GM12878 (cell line): ENCODE results near the gene SUMF1. TPM values are rescaled to one million over a fixed set of nuclear protein-coding genes. Genes with fewer than 3 reads are reported as not detected.

Experiments used
- ATAC-seq: fragments of 200-7000 bp; cut with Tn5 transposase; 3 replicates; pipeline ENCODE4 v1.9.1; 2020; ENCODE audit warnings: mild to moderate bottlenecking, moderate library complexity
- BruUV-seq: library from RNA; stranded (reverse); fragments of 400-500 nt; replicated peaks from 2 replicates; lab custom pipeline; 2021; lab: Mats Ljungman, UMichigan
- CTCF ChIA-PET: fragments of 300-600 bp; sonication (Branson Sonifier 250); formaldehyde crosslinking; extraction: SDS; loops from one replicate; lab custom pipeline; 2021; ENCODE audit warnings: inconsistent platforms; lab: Yijun Ruan, JAX
- POLR2A ChIA-PET: fragments of 350-600 bp; formaldehyde crosslinking; extraction: SDS; loops from one replicate; lab custom pipeline; 2021; ENCODE audit warnings: inconsistent platforms; lab: Charles Lee
- RAD21 ChIA-PET: fragments of 300-600 bp; sonication (Branson Sonifier 250); formaldehyde crosslinking; loops from one replicate; lab custom pipeline; 2023; ENCODE audit warnings: antibody characterized with exemption; ENCODE audit not compliant: unreplicated experiment; lab: Charles Lee
- SMC1A ChIA-PET: fragments of 300-600 bp; sonication (Branson Sonifier 250); formaldehyde crosslinking; loops from one replicate; lab custom pipeline; 2023; ENCODE audit not compliant: unreplicated experiment, uncharacterized antibody; lab: Charles Lee
- DNase-seq: peaks from one replicate; pipeline ENCODE4 v3.0.0-alpha.2; 2011; ENCODE audit warnings: low read depth, low spot score
- FAIRE-seq: peaks from 3 replicates; lab custom pipeline; 2011; peaks lifted over from hg19 to GRCh38; lab: Jason Lieb, UNC
- H2AFZ ChIP-seq: 2 replicates; pipeline ENCODE4 v1.6.0; 2011; ENCODE audit warnings: low read depth, low read length, control low read depth; ENCODE audit not compliant: control insufficient read depth
- H3K27ac ChIP-seq: 2 replicates; pipeline ENCODE4 v1.5.1; 2011; ENCODE audit warnings: control low read depth; ENCODE audit not compliant: control insufficient read depth, insufficient read depth
- H3K27me3 ChIP-seq, 2 experiments: replicated peaks in 1 of 2; 2 replicates each; pipeline versions ENCODE4 v1.6.0 to v1.6.1; 2011; ENCODE audit warnings: low read length in 1 of 2; ENCODE audit not compliant: control insufficient read depth in 2 of 2, insufficient read depth in 2 of 2
- H3K36me3 ChIP-seq, 2 experiments: 2 replicates each; pipeline ENCODE4 v1.5.1; 2011; ENCODE audit warnings: low read length in 1 of 2; ENCODE audit not compliant: control insufficient read depth in 2 of 2, insufficient read depth in 2 of 2
- H3K4me1 ChIP-seq: 2 replicates; pipeline ENCODE4 v1.6.1; 2011; ENCODE audit warnings: mild to moderate bottlenecking, low read length, moderate library complexity, mixed read lengths; ENCODE audit not compliant: control insufficient read depth, insufficient read depth
- H3K4me2 ChIP-seq: 2 replicates; pipeline ENCODE4 v1.6.0; 2011; ENCODE audit warnings: control low read depth; ENCODE audit not compliant: control insufficient read depth, insufficient read depth
- H3K4me3 ChIP-seq: fragments of 200-600 bp; sonication (generic); 2 replicates; pipeline ENCODE4 v1.5.1; 2016
- H3K79me2 ChIP-seq: 2 replicates; pipeline ENCODE4 v1.6.0; 2011; ENCODE audit warnings: low read length; ENCODE audit not compliant: control insufficient read depth, insufficient read depth
- H3K9ac ChIP-seq: 2 replicates; pipeline ENCODE4 v1.8.0; 2011; ENCODE audit warnings: low read length, control low read depth, mixed read lengths; ENCODE audit not compliant: control insufficient read depth, insufficient read depth
- H3K9me3 ChIP-seq: replicated peaks from 3 replicates; pipeline ENCODE4 v1.5.1; 2011; ENCODE audit warnings: mild to moderate bottlenecking, low read length; ENCODE audit not compliant: control insufficient read depth, insufficient read depth
- H4K20me1 ChIP-seq: 2 replicates; pipeline ENCODE4 v1.6.0; 2011; ENCODE audit not compliant: control insufficient read depth, insufficient read depth
- CREB1 ChIP-seq: IDR thresholded peaks from 2 replicates; pipeline ENCODE4 v1.6.1; 2012; ENCODE audit warnings: low read depth, mild to moderate bottlenecking, inconsistent platforms
- MXI1 ChIP-seq: fragments of 150-350 bp; IDR thresholded peaks from 2 replicates; pipeline ENCODE4 v1.6.1; 2011; ENCODE audit warnings: low read depth, mild to moderate bottlenecking, inconsistent platforms, low read length, improper control_type of control experiment
- NBN ChIP-seq: fragments of 450-650 bp; IDR thresholded peaks from 2 replicates; pipeline ENCODE4 v1.6.1; 2016
- NFIC ChIP-seq: IDR thresholded peaks from 2 replicates; pipeline ENCODE4 v1.6.1; 2012; ENCODE audit warnings: low read depth, mild to moderate bottlenecking, inconsistent platforms, low read length, moderate library complexity
- NFYA ChIP-seq: IDR thresholded peaks from 2 replicates; pipeline ENCODE4 v1.6.1; 2011; ENCODE audit warnings: low read depth, mild to moderate bottlenecking, low read length, improper control_type of control experiment, borderline replicate concordance
- RB1 ChIP-seq: fragments of 450-650 bp; formaldehyde crosslinking; IDR thresholded peaks from 2 replicates; pipeline ENCODE4 v1.6.1; 2017; ENCODE audit warnings: mild to moderate bottlenecking, borderline replicate concordance
- SMARCA5 ChIP-seq: fragments of 450-650 bp; IDR thresholded peaks from 2 replicates; pipeline ENCODE4 v1.6.1; 2017; ENCODE audit warnings: mild to moderate bottlenecking
- SRF ChIP-seq, 2 experiments: IDR thresholded peaks; 2 replicates each; pipeline ENCODE4 v1.6.1; 2011; ENCODE audit warnings: low read depth in 2 of 2, low read length in 2 of 2, mild to moderate bottlenecking in 1 of 2, moderate library complexity in 1 of 2
- STAT3 ChIP-seq: IDR thresholded peaks from 2 replicates; pipeline ENCODE4 v1.6.1; 2011; ENCODE audit warnings: low read depth, low read length, improper control_type of control experiment
- TBL1XR1 ChIP-seq: IDR thresholded peaks from 2 replicates; pipeline ENCODE4 v1.6.1; 2012; ENCODE audit warnings: low read depth, low read length, improper control_type of control experiment
- ZBED1 ChIP-seq: IDR thresholded peaks from 2 replicates; pipeline ENCODE4 v1.6.1; 2016; ENCODE audit warnings: borderline replicate concordance
- in situ Hi-C: fragments of 300-500 bp; cut with MboI; formaldehyde crosslinking; loops from 9 replicates; pipeline ENCODE4 v1.14.3; 2018; ENCODE audit warnings: mixed read lengths
- intact Hi-C: fragments of 100-400 bp; cut with micrococcal nuclease; formaldehyde crosslinking; loops from one replicate; pipeline ENCODE4 v1.14.2; 2022; ENCODE audit not compliant: unreplicated experiment
- polyA plus RNA-seq, 11 experiments: library from polyadenylated mRNA; depleted of rRNA in 4 of 11; unstranded in 6 of 11; stranded (reverse) in 5 of 11; fragments of >200 nt; fragmentation: Nextera tagmentation in 4 of 11; fragmentation: Illumina TruSeq in 1 of 11; extraction: Ambion mirVana in 4 of 11; extraction: Trizol in 1 of 11; gene quantifications; 1 replicate in 1 of 11; 2 replicates in 10 of 11; pipeline versions ENCODE4 v1.2.1 to v1.2.3, GENCODE V29; 2011 to 2016; ENCODE audit warnings: inconsistent platforms in 2 of 11, missing spikeins in 2 of 11, low read depth in 1 of 11
- total RNA-seq, 4 experiments: library from RNA; depleted of rRNA in 3 of 4; stranded (reverse); fragments of >200 nt in 3 of 4; fragmentation: Illumina TruSeq in 1 of 4; extraction: Trizol in 1 of 4; gene quantifications; 2 replicates each; pipeline versions ENCODE4 v1.2.1 to v1.2.3, GENCODE V29; 2013 to 2021
- TF ChIP-seq, protein P1 (sequence below): fragments of 450-650 bp; IDR thresholded peaks from 2 replicates; pipeline ENCODE4 v1.6.1; 2014; ENCODE audit warnings: mild to moderate bottlenecking
- TF ChIP-seq, protein P2 (sequence below): fragments of 150-350 bp; IDR thresholded peaks from 2 replicates; pipeline ENCODE4 v1.6.1; 2016; ENCODE audit warnings: low read depth, low read length
- TF ChIP-seq, protein P3 (sequence below): IDR thresholded peaks from 2 replicates; pipeline ENCODE4 v1.6.1; 2012; ENCODE audit warnings: mild to moderate bottlenecking, low read depth, low read length

Gene SUMF1
- total and polyA plus RNA-seq, 10 of the 15 experiments (the other 5 are each of a cell fraction or from before 2014, with no cell fraction given) = 3.2 to 14.3 (median 8.5) TPM

DNA sequence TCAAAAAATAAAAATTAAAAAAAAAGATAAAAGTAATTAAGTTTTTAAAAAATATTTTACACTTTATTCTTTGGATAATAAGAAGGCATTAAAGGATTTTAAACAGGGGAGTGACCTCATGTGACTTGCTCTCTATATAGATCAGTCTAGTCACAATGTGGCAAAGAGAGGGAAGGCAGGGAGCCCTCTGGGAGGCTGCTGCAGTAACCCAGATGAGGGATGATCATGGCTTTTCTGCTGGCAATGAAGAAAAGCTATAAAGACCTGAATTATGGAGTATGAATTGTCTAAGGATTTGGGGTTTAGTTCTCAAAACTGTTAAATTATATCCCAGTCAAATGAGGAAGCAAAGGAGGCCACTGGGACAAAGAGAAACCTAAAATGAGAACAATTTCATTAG lies 58.1 kb downstream of the SUMF1 start:
- Histone ChIP-seq H3K9ac (no peak overlapping the region), H3K27me3 (no peaks in the 10 kb centered on the region), H3K4me1 (peaks cover 18% of the 10 kb centered on the region), H3K27ac (no peak overlapping the region), H2AFZ (no peak overlapping the region), H3K9me3 (no peaks in the 10 kb centered on the region; the same call in 2 of the 3 replicates), H4K20me1 (no peaks in the 10 kb centered on the region), H3K4me2 (no peak overlapping the region), H3K4me3 (no peak overlapping the region), H3K36me3 (0 out of 4 replicates have a peak, but pooled peaks cover 0 to 3% of the 10 kb centered on the region in 2 experiments), H3K79me2 (no peaks in the 10 kb centered on the region)
- CTCF ChIA-PET = interaction anchor here (1.0 kb wide), 1 partner anchor 224 kb away, joined by 4 read pairs; no protein-coding TSS in a partner anchor
- DNase-seq = no peak
- in situ Hi-C loops (no loop called here), intact Hi-C loops (loop anchor here (1.0 kb wide), 1 partner anchor 99 kb away; no protein-coding TSS in a partner anchor)
- SMC1A ChIA-PET = interaction anchor here (0.7 to 1.9 kb wide), 9 partner anchors 14 to 177 kb away, joined by 3 to 10 read pairs (median 4); partner anchors contain the start of gene ITPR1
- RAD21 ChIA-PET = interaction anchor here (0.6 to 2.5 kb wide), 6 partner anchors 17 to 126 kb away, joined by 3 to 11 read pairs (median 3); partner anchors contain the start of gene ITPR1
- no peak for FAIRE-seq
- POLR2A ChIA-PET = interaction anchor here (1.2 to 2.6 kb wide), 2 partner anchors 10 to 17 kb away, joined by 4 to 8 read pairs; no protein-coding TSS in a partner anchor
- ATAC-seq = no peak
- BruUV-seq = TSS peak; percentile 49
- TF ChIP-seq ZBED1 (no peak), SRF (IDR thresholded peaks at IDR 0.05; ENCODE audit: low read depth in 2 of 2, low read length in 2 of 2) (no peak), STAT3 (no peak), NFIC (no peak), NFYA (no peak), SMARCA5 (no peak), TBL1XR1 (no peak), CREB1 (no peak), MXI1 (no peak), NBN (no peak), RB1 (no peak)
- TF ChIP-seq, protein P1, sequence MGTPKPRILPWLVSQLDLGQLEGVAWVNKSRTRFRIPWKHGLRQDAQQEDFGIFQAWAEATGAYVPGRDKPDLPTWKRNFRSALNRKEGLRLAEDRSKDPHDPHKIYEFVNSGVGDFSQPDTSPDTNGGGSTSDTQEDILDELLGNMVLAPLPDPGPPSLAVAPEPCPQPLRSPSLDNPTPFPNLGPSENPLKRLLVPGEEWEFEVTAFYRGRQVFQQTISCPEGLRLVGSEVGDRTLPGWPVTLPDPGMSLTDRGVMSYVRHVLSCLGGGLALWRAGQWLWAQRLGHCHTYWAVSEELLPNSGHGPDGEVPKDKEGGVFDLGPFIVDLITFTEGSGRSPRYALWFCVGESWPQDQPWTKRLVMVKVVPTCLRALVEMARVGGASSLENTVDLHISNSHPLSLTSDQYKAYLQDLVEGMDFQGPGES = no peak
- TF ChIP-seq, protein P2, sequence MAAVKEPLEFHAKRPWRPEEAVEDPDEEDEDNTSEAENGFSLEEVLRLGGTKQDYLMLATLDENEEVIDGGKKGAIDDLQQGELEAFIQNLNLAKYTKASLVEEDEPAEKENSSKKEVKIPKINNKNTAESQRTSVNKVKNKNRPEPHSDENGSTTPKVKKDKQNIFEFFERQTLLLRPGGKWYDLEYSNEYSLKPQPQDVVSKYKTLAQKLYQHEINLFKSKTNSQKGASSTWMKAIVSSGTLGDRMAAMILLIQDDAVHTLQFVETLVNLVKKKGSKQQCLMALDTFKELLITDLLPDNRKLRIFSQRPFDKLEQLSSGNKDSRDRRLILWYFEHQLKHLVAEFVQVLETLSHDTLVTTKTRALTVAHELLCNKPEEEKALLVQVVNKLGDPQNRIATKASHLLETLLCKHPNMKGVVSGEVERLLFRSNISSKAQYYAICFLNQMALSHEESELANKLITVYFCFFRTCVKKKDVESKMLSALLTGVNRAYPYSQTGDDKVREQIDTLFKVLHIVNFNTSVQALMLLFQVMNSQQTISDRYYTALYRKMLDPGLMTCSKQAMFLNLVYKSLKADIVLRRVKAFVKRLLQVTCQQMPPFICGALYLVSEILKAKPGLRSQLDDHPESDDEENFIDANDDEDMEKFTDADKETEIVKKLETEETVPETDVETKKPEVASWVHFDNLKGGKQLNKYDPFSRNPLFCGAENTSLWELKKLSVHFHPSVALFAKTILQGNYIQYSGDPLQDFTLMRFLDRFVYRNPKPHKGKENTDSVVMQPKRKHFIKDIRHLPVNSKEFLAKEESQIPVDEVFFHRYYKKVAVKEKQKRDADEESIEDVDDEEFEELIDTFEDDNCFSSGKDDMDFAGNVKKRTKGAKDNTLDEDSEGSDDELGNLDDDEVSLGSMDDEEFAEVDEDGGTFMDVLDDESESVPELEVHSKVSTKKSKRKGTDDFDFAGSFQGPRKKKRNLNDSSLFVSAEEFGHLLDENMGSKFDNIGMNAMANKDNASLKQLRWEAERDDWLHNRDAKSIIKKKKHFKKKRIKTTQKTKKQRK = no peak
- TF ChIP-seq, protein P3, sequence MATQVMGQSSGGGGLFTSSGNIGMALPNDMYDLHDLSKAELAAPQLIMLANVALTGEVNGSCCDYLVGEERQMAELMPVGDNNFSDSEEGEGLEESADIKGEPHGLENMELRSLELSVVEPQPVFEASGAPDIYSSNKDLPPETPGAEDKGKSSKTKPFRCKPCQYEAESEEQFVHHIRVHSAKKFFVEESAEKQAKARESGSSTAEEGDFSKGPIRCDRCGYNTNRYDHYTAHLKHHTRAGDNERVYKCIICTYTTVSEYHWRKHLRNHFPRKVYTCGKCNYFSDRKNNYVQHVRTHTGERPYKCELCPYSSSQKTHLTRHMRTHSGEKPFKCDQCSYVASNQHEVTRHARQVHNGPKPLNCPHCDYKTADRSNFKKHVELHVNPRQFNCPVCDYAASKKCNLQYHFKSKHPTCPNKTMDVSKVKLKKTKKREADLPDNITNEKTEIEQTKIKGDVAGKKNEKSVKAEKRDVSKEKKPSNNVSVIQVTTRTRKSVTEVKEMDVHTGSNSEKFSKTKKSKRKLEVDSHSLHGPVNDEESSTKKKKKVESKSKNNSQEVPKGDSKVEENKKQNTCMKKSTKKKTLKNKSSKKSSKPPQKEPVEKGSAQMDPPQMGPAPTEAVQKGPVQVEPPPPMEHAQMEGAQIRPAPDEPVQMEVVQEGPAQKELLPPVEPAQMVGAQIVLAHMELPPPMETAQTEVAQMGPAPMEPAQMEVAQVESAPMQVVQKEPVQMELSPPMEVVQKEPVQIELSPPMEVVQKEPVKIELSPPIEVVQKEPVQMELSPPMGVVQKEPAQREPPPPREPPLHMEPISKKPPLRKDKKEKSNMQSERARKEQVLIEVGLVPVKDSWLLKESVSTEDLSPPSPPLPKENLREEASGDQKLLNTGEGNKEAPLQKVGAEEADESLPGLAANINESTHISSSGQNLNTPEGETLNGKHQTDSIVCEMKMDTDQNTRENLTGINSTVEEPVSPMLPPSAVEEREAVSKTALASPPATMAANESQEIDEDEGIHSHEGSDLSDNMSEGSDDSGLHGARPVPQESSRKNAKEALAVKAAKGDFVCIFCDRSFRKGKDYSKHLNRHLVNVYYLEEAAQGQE = no peak
